Measurements from ENCODE around the gene FAM156B.
A peak's percentile ranks its signal among the peaks of the same experiment; 100 is the strongest.
"Not testable (repeated sequence)": the region's sequence is repeated elsewhere in the genome, so short reads cannot be mapped to it uniquely, and the experiment has no call there.

The FAM156B gene

GRCh38 chrX:52923781-52924241, 26.7 kb downstream of the FAM156B start:
- DNase-seq (ENCODE audit: low spot score), result no peak

- not testable (repeated sequence) for DNase-seq (ENCODE audit: low spot score)
Measured at GRCh38 chrX:52930214-52930613, 33.1 kb downstream of the FAM156B start.

GRCh38 chrX:52933213-52933612, 36.1 kb downstream of the FAM156B start:
- DNase-seq (ENCODE audit: low spot score), result no peak

GRCh38 chrX:52933976-52934703, 37.0 kb downstream of the FAM156B start:
- DNase-seq (ENCODE audit: low spot score), result no peak

GRCh38 chrX:52934704-52935469, 37.8 kb downstream of the FAM156B start:
- DNase-seq (ENCODE audit: low spot score), result peak; percentile 86

GRCh38 chrX:52935470-52935784, 38.3 kb downstream of the FAM156B start:
- DNase-seq (ENCODE audit: low spot score), result not testable (repeated sequence)

- DNase-seq (ENCODE audit: low spot score), result not testable (repeated sequence)
Measured at GRCh38 chrX:52940704-52941103, 43.6 kb downstream of the FAM156B start.

GRCh38 chrX:52941728-52942127, 44.6 kb downstream of the FAM156B start:
- not testable (repeated sequence) for DNase-seq (ENCODE audit: low spot score)

- not testable (repeated sequence) for DNase-seq (ENCODE audit: low spot score)
Measured at GRCh38 chrX:52945838-52946494, 48.8 kb downstream of the FAM156B start.

GRCh38 chrX:52947501-52947900, 50.4 kb downstream of the FAM156B start:
- not testable (repeated sequence) for DNase-seq (ENCODE audit: low spot score)

- DNase-seq (ENCODE audit: low spot score), result not testable (repeated sequence)
Measured at GRCh38 chrX:52948265-52948664, 51.1 kb downstream of the FAM156B start.

GRCh38 chrX:52949325-52949724, 52.2 kb downstream of the FAM156B start:
- not testable (repeated sequence) for DNase-seq (ENCODE audit: low spot score)

- DNase-seq (ENCODE audit: low spot score), result not testable (repeated sequence)
Measured at GRCh38 chrX:52949884-52950283, 52.8 kb downstream of the FAM156B start.
